Glutamatergic neuron (in vitro differentiated cells): Measurements from ENCODE around the gene PSMD7. TPM values are rescaled to one million over a fixed set of nuclear protein-coding genes. Genes with fewer than 3 reads are reported as not detected.
"Not testable (repeated sequence)": the region's sequence is repeated elsewhere in the genome, so short reads cannot be mapped to it uniquely, and the experiment has no call there.

ENCODE experiments used
- DNase-seq: peaks from one replicate; pipeline ENCODE4 v3.0.0; 2022
- H3K27ac Mint-ChIP-seq: one replicate; pipeline ENCODE4 v1.8.0; 2020; ENCODE audit warnings: mild to moderate bottlenecking, mixed read lengths, inconsistent platforms; ENCODE audit not compliant: unreplicated experiment
- H3K27me3 Mint-ChIP-seq: one replicate; pipeline ENCODE4 v1.8.0; 2020; ENCODE audit warnings: mild to moderate bottlenecking, moderate library complexity, mixed read lengths, inconsistent platforms; ENCODE audit not compliant: unreplicated experiment
- H3K36me3 Mint-ChIP-seq: one replicate; pipeline ENCODE4 v1.8.0; 2020; ENCODE audit warnings: mild to moderate bottlenecking, mixed read lengths, inconsistent platforms; ENCODE audit not compliant: unreplicated experiment
- H3K4me1 Mint-ChIP-seq: one replicate; pipeline ENCODE4 v1.8.0; 2020; ENCODE audit warnings: mild to moderate bottlenecking, low read depth, mixed read lengths, inconsistent platforms; ENCODE audit not compliant: unreplicated experiment
- H3K4me3 Mint-ChIP-seq: one replicate; pipeline ENCODE4 v1.8.0; 2020; ENCODE audit warnings: mild to moderate bottlenecking, mixed read lengths, inconsistent platforms; ENCODE audit not compliant: unreplicated experiment
- H3K9me3 Mint-ChIP-seq: one replicate; pipeline ENCODE4 v1.8.0; 2020; ENCODE audit warnings: mild to moderate bottlenecking, moderate library complexity, mixed read lengths, inconsistent platforms; ENCODE audit not compliant: unreplicated experiment
- total RNA-seq: library from RNA; stranded (reverse); fragmentation: NEBNext Ultra II Directional; extraction: Animal tissue kit (Norgen Biotek cat#: 25700); gene quantifications from one replicate; pipeline ENCODE4 v1.2.1, GENCODE V29; 2021; ENCODE audit not compliant: unreplicated experiment

The PSMD7 gene
- total RNA-seq, 1 donor from 2014 or later: 95.0 TPM

GRCh38 chr16:74353038-74353437 lies 56.4 kb downstream of the PSMD7 start:
- not testable (repeated sequence) for H3K4me1 Mint-ChIP-seq, H3K36me3 Mint-ChIP-seq, DNase-seq, H3K27me3 Mint-ChIP-seq, H3K27ac Mint-ChIP-seq, H3K4me3 Mint-ChIP-seq, H3K9me3 Mint-ChIP-seq

Other genes starting within 250 kb of the PSMD7 start
- 6.9 TPM for gene NPIPB15, start 79.5 kb downstream of the PSMD7 start, total RNA-seq
- gene CLEC18B, start 124.7 kb downstream of the PSMD7 start, total RNA-seq: 1.6 TPM